Esophagus (tissue), 2 donors: ENCODE measurements around the gene BRD1. TPM values are rescaled to one million over a fixed set of nuclear protein-coding genes. Genes with fewer than 3 reads are reported as not detected.

ENCODE experiments used
- H3K27ac ChIP-seq, 2 donors: one replicate each; pipeline ENCODE4 v1.5.1; 2013; ENCODE audit warnings: low read depth in 2 of 2, mild to moderate bottlenecking in 2 of 2, inconsistent platforms in 1 of 2, low read length in 1 of 2, moderate library complexity in 1 of 2
- H3K27me3 ChIP-seq, 2 donors: one replicate each; pipeline ENCODE4 v1.6.1; 2013; ENCODE audit warnings: low read length in 2 of 2, control low read depth in 1 of 2, mild to moderate bottlenecking in 1 of 2; ENCODE audit not compliant: insufficient read depth in 2 of 2, control insufficient read depth in 1 of 2
- H3K36me3 ChIP-seq, 2 donors: one replicate each; pipeline ENCODE4 v1.6.1; 2013; ENCODE audit warnings: low read length in 1 of 2; ENCODE audit not compliant: control insufficient read depth in 2 of 2, insufficient read depth in 2 of 2
- H3K4me1 ChIP-seq, 2 donors: one replicate each; pipeline ENCODE4 v1.6.1; 2013; ENCODE audit warnings: low read length in 1 of 2; ENCODE audit not compliant: control insufficient read depth in 2 of 2, insufficient read depth in 2 of 2
- H3K4me3 ChIP-seq, 2 donors: one replicate each; pipeline ENCODE4 v1.5.1; 2013; ENCODE audit warnings: low read length in 2 of 2, mild to moderate bottlenecking in 2 of 2, low read depth in 1 of 2, moderate library complexity in 1 of 2
- H3K9me3 ChIP-seq, 2 donors: one replicate each; pipeline ENCODE4 v1.6.1; 2013; ENCODE audit warnings: mild to moderate bottlenecking in 2 of 2, low read depth in 1 of 2, low read length in 1 of 2, moderate library complexity in 1 of 2; ENCODE audit not compliant: control insufficient read depth in 2 of 2, insufficient read depth in 1 of 2
- WGBS, 2 donors: extraction: QIAGEN DNeasy Blood & Tissue Kit; methylation state at CpG; one replicate each; pipeline ENCODE4 v1.1.7; 2013; 5-methylcytosine and 5-hydroxymethylcytosine counted together
- polyA plus RNA-seq, 2 donors: library from polyadenylated mRNA; stranded (reverse); fragments of 200-250 nt; gene quantifications; one replicate each; pipeline ENCODE4 v1.2.3, GENCODE V29; 2013
- donor health status: healthy with polysubstance abuse.
- donor health status: Bipolar disorder and iron deficiency.

Gene BRD1
- polyA plus RNA-seq, 2 donors: 17.7 to 23.5 TPM

DNA sequence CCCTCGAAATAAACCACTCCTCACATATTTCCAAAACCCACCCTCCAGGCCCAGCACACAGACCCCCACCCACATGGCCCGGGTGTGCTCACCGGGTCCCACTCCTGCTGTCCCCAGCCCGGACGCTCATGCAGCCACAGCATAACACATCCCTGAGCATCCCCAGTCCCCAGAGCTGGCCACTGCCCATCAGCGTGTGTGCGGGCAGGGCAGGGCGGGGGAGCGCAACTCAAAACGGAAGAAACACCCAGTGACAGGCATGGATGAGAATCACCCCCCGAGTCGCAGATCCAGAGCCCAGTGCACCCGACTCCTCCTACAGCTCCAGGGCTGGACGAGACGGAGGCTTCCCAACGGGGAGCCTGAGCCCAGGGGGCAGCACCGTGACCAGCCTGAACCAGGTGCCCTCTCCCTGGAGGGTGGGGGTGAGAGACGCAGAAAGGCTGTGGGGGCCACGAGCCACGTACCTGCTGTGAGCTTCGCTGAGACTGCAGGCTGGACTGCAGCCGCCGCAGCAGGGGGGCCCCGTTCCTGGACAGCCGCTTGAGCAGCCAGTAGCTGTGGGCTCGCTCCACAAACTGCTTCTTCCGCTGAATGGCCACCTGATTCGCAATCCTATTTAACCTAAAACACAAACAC lies 23.8 kb downstream of the BRD1 start:
- no peak overlapping the region for H3K4me3 ChIP-seq
- H3K27ac ChIP-seq: no peak overlapping the region
- H3K27me3 ChIP-seq: no peaks in the 10 kb centered on the region
- 93% methylated on average over 28 of the region's 28 CpGs for WGBS, 2 donors
- H3K4me1 ChIP-seq: no peaks in the 10 kb centered on the region
- H3K36me3 ChIP-seq: peaks cover 0 to 38% of the 10 kb centered on the region in 2 donors
- H3K9me3 ChIP-seq: no peaks in the 10 kb centered on the region

DNA sequence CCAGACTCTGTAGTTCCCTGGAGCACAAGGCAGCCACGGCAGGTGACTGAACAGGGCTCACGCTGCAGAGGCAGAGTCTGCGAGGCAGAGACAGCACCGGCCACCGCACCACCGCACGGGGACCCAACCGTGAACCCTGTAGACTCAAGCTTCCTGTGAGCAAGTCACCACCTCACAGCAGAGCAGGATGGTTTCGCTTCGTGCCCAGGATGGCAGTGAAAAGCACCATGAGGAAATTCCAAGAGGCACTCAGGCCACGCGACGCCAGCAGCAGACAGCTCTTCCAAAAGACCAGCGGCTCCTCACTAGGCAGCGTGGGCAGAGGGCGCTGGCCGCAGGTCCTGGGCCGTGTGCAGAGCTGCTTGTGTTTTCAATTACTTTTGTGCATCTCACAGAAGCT lies 24.5 kb downstream of the BRD1 start:
- Histone ChIP-seq H3K4me1 (no peaks in the 10 kb centered on the region), H3K4me3 (no peak overlapping the region), H3K27me3 (no peaks in the 10 kb centered on the region), H3K27ac (no peak overlapping the region), H3K36me3 (peaks cover 0 to 44% of the 10 kb centered on the region in 2 donors), H3K9me3 (no peaks in the 10 kb centered on the region)
- WGBS, 2 donors: 93% methylated on average over 18 of the region's 18 CpGs

DNA sequence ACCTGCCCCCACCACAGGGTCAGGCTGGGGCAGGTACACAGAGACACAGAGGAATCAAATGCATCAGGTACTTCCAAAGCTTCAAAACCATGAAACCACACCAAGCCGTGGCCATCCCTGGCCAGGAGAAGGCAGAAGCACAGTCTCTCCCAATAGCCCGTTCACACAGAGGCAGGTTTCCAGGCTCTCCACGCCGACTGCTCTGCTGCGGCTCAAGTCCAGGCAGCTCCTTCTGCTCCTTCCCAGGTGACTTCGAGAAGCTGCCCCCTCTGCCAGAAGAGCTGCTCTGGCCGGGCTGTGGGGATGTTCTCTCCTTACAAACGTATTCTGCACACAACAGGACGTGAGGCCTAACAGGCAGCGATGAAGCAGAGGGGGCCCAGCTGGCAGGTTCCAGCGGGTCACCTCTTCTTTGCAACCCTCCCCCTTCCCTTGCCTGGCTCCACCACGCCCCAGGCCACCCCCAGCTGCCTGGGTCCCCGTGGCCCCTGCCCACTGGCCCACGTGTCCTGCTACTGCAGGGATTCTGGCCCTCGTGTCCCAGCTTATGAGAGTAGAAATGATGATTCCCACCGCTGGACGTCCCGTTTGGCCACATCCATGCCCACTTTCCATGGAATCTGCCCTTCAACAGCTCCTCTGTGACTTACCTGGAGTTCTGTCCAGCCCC lies 26.1 kb downstream of the BRD1 start:
- H3K36me3 ChIP-seq: peaks cover 8 to 58% of the 10 kb centered on the region in 2 donors
- no peaks in the 10 kb centered on the region for H3K9me3 ChIP-seq
- H3K27ac ChIP-seq: no peak overlapping the region
- no peak overlapping the region for H3K4me3 ChIP-seq
- WGBS, 2 donors: 65 to 77% methylated on average over 17 to 18 of the region's 18 CpGs
- H3K4me1 ChIP-seq: no peaks in the 10 kb centered on the region
- no peaks in the 10 kb centered on the region for H3K27me3 ChIP-seq

DNA sequence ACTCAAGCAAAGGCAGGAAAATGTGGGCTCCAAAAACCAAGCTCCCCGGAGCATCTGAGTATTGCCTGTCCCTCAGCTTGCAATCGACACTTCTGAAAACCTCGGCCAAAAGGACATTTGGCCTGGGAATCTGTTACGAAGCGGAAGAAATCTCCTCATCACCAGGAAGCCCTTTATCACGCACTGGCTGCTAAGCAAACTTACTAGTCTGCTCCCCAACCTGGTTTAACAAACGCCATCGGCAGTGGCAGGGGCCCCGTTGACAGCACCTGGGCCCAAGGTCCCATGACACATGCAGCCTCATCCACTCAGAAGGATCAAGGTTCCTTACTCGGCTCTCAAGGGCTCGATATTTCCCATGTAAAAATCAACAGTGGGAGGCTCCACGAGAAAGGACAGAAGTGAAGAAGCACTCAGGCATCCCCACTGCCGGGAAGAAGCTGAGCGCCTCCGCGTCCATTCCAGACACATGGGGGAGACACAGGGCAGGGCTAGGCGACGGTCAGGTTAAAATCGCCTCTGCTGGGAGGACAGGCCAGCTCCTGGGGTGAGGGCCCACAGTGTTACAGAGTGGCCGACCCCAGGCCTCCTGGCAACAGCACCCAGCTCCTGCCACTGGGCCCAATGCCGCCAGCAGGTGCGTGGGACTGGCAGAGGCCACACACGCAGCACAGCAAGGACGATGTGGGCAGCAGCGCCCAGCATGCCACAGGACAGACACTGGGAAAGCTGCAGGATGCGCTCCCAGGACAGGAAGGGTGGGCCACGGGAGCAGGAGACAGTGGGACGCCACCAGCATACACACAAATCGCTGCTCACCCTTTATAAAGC lies 27.1 kb downstream of the BRD1 start:
- WGBS, 2 donors: 74 to 85% methylated on average over 29 of the region's 29 CpGs
- H3K4me3 ChIP-seq: no peak overlapping the region
- no peaks in the 10 kb centered on the region for H3K4me1 ChIP-seq
- peaks cover 11 to 61% of the 10 kb centered on the region in 2 donors for H3K36me3 ChIP-seq
- no peaks in the 10 kb centered on the region for H3K27me3 ChIP-seq
- H3K27ac ChIP-seq: no peak overlapping the region
- no peaks in the 10 kb centered on the region for H3K9me3 ChIP-seq

DNA sequence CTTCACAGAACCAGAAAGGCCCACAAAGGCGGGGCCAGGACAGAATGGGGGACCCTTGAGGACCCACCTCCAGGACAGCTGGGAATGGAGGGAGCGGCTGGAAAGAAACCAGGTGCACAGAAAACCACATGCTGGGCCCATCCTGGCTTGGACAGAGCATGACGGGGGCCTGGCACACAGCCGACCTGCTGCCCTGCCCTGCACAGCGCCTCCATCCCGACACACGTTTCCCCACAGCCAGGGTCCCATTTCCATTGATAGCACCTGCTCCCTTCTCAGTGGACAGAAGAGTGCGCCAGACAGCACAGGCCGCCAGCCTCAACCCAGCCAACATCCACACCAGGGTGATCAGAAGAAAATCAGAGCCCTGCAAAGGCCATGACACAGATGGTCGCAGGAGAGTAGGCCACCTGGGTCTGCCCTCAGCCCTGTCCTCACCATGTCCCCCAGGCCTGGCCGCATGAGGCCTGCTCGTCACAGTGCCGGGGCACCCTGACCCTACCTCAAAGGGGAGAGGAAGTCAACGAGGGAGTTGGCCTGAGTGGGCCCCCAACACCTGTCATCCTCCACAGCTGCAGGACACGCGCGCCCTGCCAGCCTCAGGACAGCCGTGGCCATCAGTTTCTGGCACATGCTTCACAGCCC lies 28.1 kb downstream of the BRD1 start:
- Histone ChIP-seq H3K4me3 (no peak overlapping the region), H3K27ac (no peak overlapping the region), H3K9me3 (no peaks in the 10 kb centered on the region), H3K27me3 (no peaks in the 10 kb centered on the region), H3K36me3 (peaks cover 14 to 67% of the 10 kb centered on the region in 2 donors), H3K4me1 (no peaks in the 10 kb centered on the region)
- WGBS, 2 donors: 88 to 90% methylated on average over 18 of the region's 18 CpGs

DNA sequence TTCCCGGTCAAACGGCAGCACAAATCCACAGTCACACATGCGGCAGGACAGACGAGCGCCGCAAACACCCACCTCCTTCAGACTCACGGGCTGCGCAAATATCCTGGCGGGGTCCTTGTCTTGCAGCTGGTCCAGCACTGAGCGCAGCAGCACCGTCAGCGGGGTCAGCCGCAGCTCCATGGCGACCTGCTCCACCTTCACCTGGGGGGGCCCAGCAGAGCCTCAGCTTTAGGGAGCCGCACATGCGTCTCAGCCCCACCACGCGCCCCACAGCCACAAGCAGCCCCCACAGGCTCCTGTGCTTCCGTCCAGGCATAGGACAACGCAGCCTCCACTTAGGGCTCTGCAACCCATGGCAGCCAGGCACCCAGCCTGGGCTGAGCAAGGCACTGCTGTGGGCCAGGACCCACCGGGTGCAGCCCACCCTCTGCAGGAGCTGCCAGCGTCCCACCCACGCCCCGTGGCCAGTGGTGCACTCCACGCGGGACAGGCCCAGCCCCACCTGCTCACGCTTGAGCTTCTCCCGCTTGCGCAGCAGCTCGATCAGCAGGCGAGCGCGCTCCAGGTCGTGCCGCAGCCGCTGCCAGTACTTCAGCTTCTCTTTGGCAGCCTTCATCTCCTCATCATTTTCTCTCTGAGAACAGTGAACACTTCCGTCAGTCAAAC lies 29.1 kb downstream of the BRD1 start:
- Histone ChIP-seq H3K9me3 (no peaks in the 10 kb centered on the region), H3K36me3 (peaks cover 19 to 71% of the 10 kb centered on the region in 2 donors), H3K4me1 (peaks cover 0 to 2% of the 10 kb centered on the region in 2 donors), H3K27ac (no peak overlapping the region), H3K27me3 (no peaks in the 10 kb centered on the region), H3K4me3 (no peak overlapping the region)
- WGBS, 2 donors: 95% methylated on average over 34 to 37 of the region's 37 CpGs

DNA sequence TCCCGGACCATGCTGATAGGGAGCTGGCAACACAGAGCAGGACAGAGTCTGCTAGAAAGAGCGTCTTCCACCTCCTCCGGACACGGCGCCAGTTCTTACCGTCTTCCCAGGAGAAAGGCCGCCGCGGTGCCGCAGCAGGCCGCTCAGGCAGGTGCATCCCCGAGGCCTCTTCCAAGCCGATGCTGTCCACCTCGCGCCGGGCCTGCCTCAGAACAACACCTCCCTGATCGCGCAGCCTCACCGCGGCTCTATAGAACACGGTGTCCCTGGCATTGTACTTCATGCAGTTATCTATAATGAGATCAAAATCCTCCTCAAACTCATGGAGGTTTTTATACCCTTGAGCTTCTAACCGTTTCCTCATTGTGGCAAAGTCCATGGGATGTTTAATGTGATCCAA lies 30.0 kb downstream of the BRD1 start:
- WGBS, 2 donors: 95% methylated on average over 22 of the region's 22 CpGs
- Histone ChIP-seq H3K4me3 (no peak overlapping the region), H3K36me3 (peaks cover 22 to 72% of the 10 kb centered on the region in 2 donors), H3K27me3 (no peaks in the 10 kb centered on the region), H3K9me3 (no peaks in the 10 kb centered on the region), H3K4me1 (peaks cover 0 to 2% of the 10 kb centered on the region in 2 donors), H3K27ac (no peak overlapping the region)

DNA sequence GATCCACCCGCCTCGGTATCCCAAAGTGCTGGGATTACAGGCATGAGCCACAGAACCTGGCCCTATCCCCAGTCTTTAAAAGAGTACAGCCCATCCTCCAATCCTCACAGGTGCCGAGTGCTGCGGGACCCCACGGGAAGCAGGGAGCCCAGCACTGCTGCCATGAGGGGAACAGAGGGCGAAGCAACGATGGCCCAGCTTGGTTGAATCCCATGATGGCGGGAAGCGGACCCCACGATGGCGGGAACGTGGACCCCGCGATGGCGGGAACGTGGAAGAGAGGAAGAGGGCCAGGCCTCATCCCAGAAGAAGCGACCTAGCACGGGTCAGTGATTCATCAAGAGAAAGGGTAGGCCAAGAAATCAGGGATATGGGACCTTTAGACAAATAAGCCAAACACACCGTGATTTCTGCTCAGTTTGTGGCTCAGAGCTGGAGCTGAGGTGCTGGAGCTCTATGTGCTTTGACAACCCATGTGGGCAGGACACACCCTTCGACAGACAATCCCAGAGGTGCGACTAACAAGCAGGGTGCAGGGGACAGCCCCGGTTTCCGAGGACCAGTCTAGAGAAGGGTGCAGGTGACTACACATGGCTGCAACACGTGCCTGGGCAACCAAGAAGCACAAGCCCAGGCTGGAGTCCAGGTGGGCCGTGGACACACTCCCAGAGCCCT lies 30.9 kb downstream of the BRD1 start:
- H3K27me3 ChIP-seq: no peaks in the 10 kb centered on the region
- no peaks in the 10 kb centered on the region for H3K9me3 ChIP-seq
- 94 to 97% methylated on average over 25 of the region's 25 CpGs for WGBS, 2 donors
- peaks cover 22 to 74% of the 10 kb centered on the region in 2 donors for H3K36me3 ChIP-seq
- H3K27ac ChIP-seq: no peak overlapping the region
- H3K4me1 ChIP-seq: peaks cover 2 to 5% of the 10 kb centered on the region in 2 donors
- no peak overlapping the region for H3K4me3 ChIP-seq
